ENCODE measurements around the gene MYLK.
A peak's percentile ranks its signal among the peaks of the same experiment; 100 is the strongest.

MYLK gene

GRCh38 chr3:123651449-123652341, 232.4 kb downstream of the MYLK start:
- in situ Hi-C loops (cut with MboI; ENCODE audit: low pct_unique_long_range_greater_than_20kb, low sequenced_read_pairs): loop anchor here (10.0 kb wide), 1 partner anchor 53 kb away; no protein-coding TSS in a partner anchor
- no peak for DNase-seq

- in situ Hi-C loops (cut with MboI; ENCODE audit: low pct_unique_long_range_greater_than_20kb, low sequenced_read_pairs): loop anchor here (10.0 kb wide), 1 partner anchor 55 kb away; no protein-coding TSS in a partner anchor
- DNase-seq: no peak
Observed at GRCh38 chr3:123650101-123650500, 234.0 kb downstream of the MYLK start.

GRCh38 chr3:123648696-123649405, 235.3 kb downstream of the MYLK start:
- in situ Hi-C loops (cut with MboI; ENCODE audit: low pct_unique_long_range_greater_than_20kb, low sequenced_read_pairs): no loop called here
- DNase-seq: no peak

- in situ Hi-C loops (cut with MboI; ENCODE audit: low pct_unique_long_range_greater_than_20kb, low sequenced_read_pairs): no loop called here
- DNase-seq: peak; percentile 10
Observed at GRCh38 chr3:123644358-123644757, 239.8 kb downstream of the MYLK start.

GRCh38 chr3:123642957-123643330, 241.2 kb downstream of the MYLK start:
- no peak for DNase-seq
- in situ Hi-C loops (cut with MboI; ENCODE audit: low pct_unique_long_range_greater_than_20kb, low sequenced_read_pairs): no loop called here

- in situ Hi-C loops (cut with MboI; ENCODE audit: low pct_unique_long_range_greater_than_20kb, low sequenced_read_pairs): no loop called here
- DNase-seq: peak; percentile 99
Observed at GRCh38 chr3:123642182-123642956, 241.8 kb downstream of the MYLK start.

- DNase-seq: no peak
- in situ Hi-C loops (cut with MboI; ENCODE audit: low pct_unique_long_range_greater_than_20kb, low sequenced_read_pairs): no loop called here
Observed at GRCh38 chr3:123641505-123641904, 242.6 kb downstream of the MYLK start.

- in situ Hi-C loops (cut with MboI; ENCODE audit: low pct_unique_long_range_greater_than_20kb, low sequenced_read_pairs): no loop called here
Observed at GRCh38 chr3:123640740-123641462, 243.2 kb downstream of the MYLK start.

GRCh38 chr3:123640311-123640710, 243.8 kb downstream of the MYLK start:
- in situ Hi-C loops (cut with MboI; ENCODE audit: low pct_unique_long_range_greater_than_20kb, low sequenced_read_pairs): no loop called here
- no peak for DNase-seq

More at GRCh38 chr3:123640740-123641462, 243.2 kb downstream of the MYLK start:
- DNase-seq: no peak

GRCh38 chr3:123638936-123639689, 245.0 kb downstream of the MYLK start:
- DNase-seq: no peak
- in situ Hi-C loops (cut with MboI; ENCODE audit: low pct_unique_long_range_greater_than_20kb, low sequenced_read_pairs): no loop called here

GRCh38 chr3:123637841-123638240, 246.3 kb downstream of the MYLK start:
- in situ Hi-C loops (cut with MboI; ENCODE audit: low pct_unique_long_range_greater_than_20kb, low sequenced_read_pairs): no loop called here
- DNase-seq: no peak

GRCh38 chr3:123637131-123637530, 247.0 kb downstream of the MYLK start:
- in situ Hi-C loops (cut with MboI; ENCODE audit: low pct_unique_long_range_greater_than_20kb, low sequenced_read_pairs): no loop called here

GRCh38 chr3:123636431-123636841, 247.7 kb downstream of the MYLK start:
- no peak for DNase-seq
- in situ Hi-C loops (cut with MboI; ENCODE audit: low pct_unique_long_range_greater_than_20kb, low sequenced_read_pairs): no loop called here

More at GRCh38 chr3:123637131-123637530, 247.0 kb downstream of the MYLK start:
- DNase-seq: no peak

GRCh38 chr3:123635717-123636116, 248.4 kb downstream of the MYLK start:
- no peak for DNase-seq
- in situ Hi-C loops (cut with MboI; ENCODE audit: low pct_unique_long_range_greater_than_20kb, low sequenced_read_pairs): no loop called here

GRCh38 chr3:123635217-123635616, 248.9 kb downstream of the MYLK start:
- in situ Hi-C loops (cut with MboI; ENCODE audit: low pct_unique_long_range_greater_than_20kb, low sequenced_read_pairs): no loop called here
- no peak for DNase-seq

GRCh38 chr3:123634149-123635051, 249.7 kb downstream of the MYLK start:
- peak; percentile 40 for DNase-seq
- in situ Hi-C loops (cut with MboI; ENCODE audit: low pct_unique_long_range_greater_than_20kb, low sequenced_read_pairs): no loop called here

GRCh38 chr3:123633530-123633929, 250.6 kb downstream of the MYLK start:
- in situ Hi-C loops (cut with MboI; ENCODE audit: low pct_unique_long_range_greater_than_20kb, low sequenced_read_pairs): no loop called here
- DNase-seq: no peak
